Retinal pigment epithelial cell (primary cell): ENCODE data around the gene EMX2.

Source experiments
- DNase-seq: peaks from one replicate; pipeline ENCODE4 v3.0.0-alpha.2; 2010; ENCODE audit warnings: low read depth
- H3K4me3 ChIP-seq: 2 replicates; pipeline ENCODE4 v1.5.1; 2011; ENCODE audit warnings: mild to moderate bottlenecking, low read length, control low read depth, moderate library complexity
- CTCF ChIP-seq: conservative IDR thresholded peaks from 2 replicates; pipeline ENCODE4 v1.5.1; 2011; ENCODE audit warnings: low read depth, low read length, control low read depth, inconsistent platforms

EMX2 gene

GRCh38 chr10:117540640-117541404 lies 1.7 kb upstream of the EMX2 start:
- TF ChIP-seq CTCF = no peak
- DNase-seq = no peak
- H3K4me3 ChIP-seq = no peak overlapping the region

GRCh38 chr10:117541405-117541908 lies 1.1 kb upstream of the EMX2 start:
- no peak for TF ChIP-seq CTCF
- no peak for DNase-seq
- H3K4me3 ChIP-seq = no peak overlapping the region

GRCh38 chr10:117541909-117542705 lies 439 bp upstream of the EMX2 start:
- TF ChIP-seq CTCF = no peak
- H3K4me3 ChIP-seq = no peak overlapping the region
- peak; percentile 9 for DNase-seq

- no peak overlapping the region for H3K4me3 ChIP-seq
- no peak for DNase-seq
- no peak for TF ChIP-seq CTCF
Observed at GRCh38 chr10:117543225-117544003, 868 bp downstream of the EMX2 start.

GRCh38 chr10:117544004-117544701 lies 1.6 kb downstream of the EMX2 start:
- no peak for DNase-seq
- no peak overlapping the region for H3K4me3 ChIP-seq

More at GRCh38 chr10:117544004-117544701, 1.6 kb downstream of the EMX2 start:
- no peak for TF ChIP-seq CTCF
